Psoas muscle (tissue), 8 donors: ENCODE results near the gene DDX24. TPM values are rescaled to one million over a fixed set of nuclear protein-coding genes. Genes with fewer than 3 reads are reported as not detected.
A peak's percentile ranks its signal among the peaks of the same experiment; 100 is the strongest.

Experiments used
- ATAC-seq, 4 donors: fragments of 200-7000 bp; cut with Tn5 transposase; one replicate each; pipeline ENCODE4 v1.9.1; 2020; ENCODE audit warnings: moderate library complexity in 3 of 4, mild to moderate bottlenecking in 2 of 4
- DNase-seq, 2 donors: peaks; one replicate each; pipeline ENCODE4 v3.0.0-alpha.2; 2020
- H3K27ac ChIP-seq: fragments of 200-600 bp; one replicate; pipeline ENCODE4 v1.8.0; 2022
- H3K27me3 ChIP-seq, 3 donors: fragments of 200-600 bp in 1 of 3; one replicate each; pipeline versions ENCODE4 v1.6.1 to v1.8.0; 2013 to 2022; ENCODE audit warnings: low read length in 2 of 3, mild to moderate bottlenecking in 2 of 3, moderate library complexity in 1 of 3; ENCODE audit not compliant: insufficient read depth in 3 of 3
- H3K36me3 ChIP-seq, 2 donors: fragments of 200-600 bp in 1 of 2; one replicate each; pipeline versions ENCODE4 v1.6.1 to v1.8.0; 2013 to 2022; ENCODE audit warnings: low read depth in 1 of 2, mild to moderate bottlenecking in 1 of 2, moderate library complexity in 1 of 2; ENCODE audit not compliant: insufficient read depth in 1 of 2
- H3K4me1 ChIP-seq: fragments of 200-600 bp; one replicate; pipeline ENCODE4 v1.8.0; 2022
- H3K4me3 ChIP-seq: fragments of 200-600 bp; one replicate; pipeline ENCODE4 v1.8.0; 2022; ENCODE audit warnings: mild to moderate bottlenecking
- H3K9me3 ChIP-seq: fragments of 200-600 bp; one replicate; pipeline ENCODE4 v1.8.0; 2022
- CTCF ChIP-seq: fragments of 200-600 bp; IDR thresholded peaks from one replicate; pipeline ENCODE4 v1.8.0; 2022; ENCODE audit warnings: antibody characterized with exemption
- WGBS, 3 donors: extraction: QIAGEN DNeasy Blood & Tissue Kit; methylation state at CpG; one replicate each; pipeline versions ENCODE4 v1.1.6 to v1.1.7; 2013; 5-methylcytosine and 5-hydroxymethylcytosine counted together
- intact Hi-C, 2 donors: fragments of 100-400 bp; cut with DNase I; formaldehyde crosslinking; loops; one replicate each; pipeline versions ENCODE4 v1.11.0 to v1.14.2; 2022
- polyA plus RNA-seq, 3 donors: library from polyadenylated mRNA; stranded (reverse); fragments of 200-250 nt; gene quantifications; one replicate each; pipeline ENCODE4 v1.2.3, GENCODE V29; 2013
- total RNA-seq, 4 donors: library from RNA; stranded (reverse); fragmentation: NEBNext Ultra II Directional in 2 of 4; extraction: Animal tissue kit (Norgen Biotek cat#: 25700) in 2 of 4; gene quantifications; one replicate each; pipeline versions ENCODE4 v1.2.1 to v1.2.4, GENCODE V29; 2021 to 2023
- donor health status: healthy with polysubstance abuse.
- donor health status: DM: no; HTN: no; CAD: no; lungs with moderate emphysema.
- donor health status: Bipolar disorder and iron deficiency.
- donor health status: healthy.
- donor health status: DM: yes; HTN: yes; CAD: no.
- donor health status: DM: no; HTN: no; CAD: no.
- donor health status: DM: no; HTN: no; CAD: no.
- donor health status: DM: yes; HTN: yes; CAD: no.

The DDX24 gene
- total and polyA plus RNA-seq, 7 donors = 66.5 to 190 (median 145) TPM

GRCh38 chr14:94020267-94020666, 60.7 kb downstream of the DDX24 start:
- H3K4me3 ChIP-seq = no peak overlapping the region
- H3K36me3 ChIP-seq = no peaks in the 10 kb centered on the region
- no peak for TF ChIP-seq CTCF
- H3K9me3 ChIP-seq = no peaks in the 10 kb centered on the region
- 93 to 98% (median 95%) methylated on average over 4 of the region's 4 CpGs for WGBS, 3 donors
- H3K4me1 ChIP-seq = no peaks in the 10 kb centered on the region
- intact Hi-C loops = loop anchor here in 1 of 2 donors (10.0 kb wide), 1 partner anchor 365 kb away; no protein-coding TSS in a partner anchor
- DNase-seq = peak in 1 of 2 donors; percentile 37
- no peak overlapping the region for H3K27ac ChIP-seq
- no peaks in the 10 kb centered on the region for H3K27me3 ChIP-seq
- ATAC-seq = no peak

GRCh38 chr14:94019329-94019728, 61.7 kb downstream of the DDX24 start:
- DNase-seq (no peak), ATAC-seq (no peak)
- no peak for TF ChIP-seq CTCF
- no peak overlapping the region for H3K27ac ChIP-seq
- no peak overlapping the region for H3K4me3 ChIP-seq
- no peaks in the 10 kb centered on the region for H3K4me1 ChIP-seq
- H3K27me3 ChIP-seq = no peaks in the 10 kb centered on the region
- H3K36me3 ChIP-seq = no peaks in the 10 kb centered on the region
- intact Hi-C loops = no loop called here
- H3K9me3 ChIP-seq = no peaks in the 10 kb centered on the region
- 81 to 85% (median 84%) methylated on average over 6 of the region's 6 CpGs for WGBS, 3 donors

GRCh38 chr14:94018308-94018707, 62.7 kb downstream of the DDX24 start:
- no peak for DNase-seq
- Histone ChIP-seq H3K4me1 (no peaks in the 10 kb centered on the region), H3K9me3 (no peaks in the 10 kb centered on the region), H3K27ac (no peak overlapping the region), H3K36me3 (no peaks in the 10 kb centered on the region), H3K4me3 (no peak overlapping the region), H3K27me3 (no peaks in the 10 kb centered on the region)
- TF ChIP-seq CTCF = no peak
- intact Hi-C loops = no loop called here
- peak; percentile 59 to 80 (median 78) for ATAC-seq
- WGBS, 3 donors = 38 to 49% (median 43%) methylated on average over 8 of the region's 8 CpGs

GRCh38 chr14:94016446-94016976, 64.5 kb downstream of the DDX24 start:
- intact Hi-C loops = no loop called here
- Histone ChIP-seq H3K4me3 (no peak overlapping the region), H3K4me1 (no peaks in the 10 kb centered on the region), H3K36me3 (no peaks in the 10 kb centered on the region), H3K9me3 (no peaks in the 10 kb centered on the region), H3K27ac (no peak overlapping the region), H3K27me3 (no peaks in the 10 kb centered on the region)
- ATAC-seq = no peak
- DNase-seq = no peak
- WGBS, 3 donors = 63 to 70% (median 67%) methylated on average over 8 of the region's 8 CpGs
- no peak for TF ChIP-seq CTCF

- no peak overlapping the region for H3K27ac ChIP-seq
- WGBS, 3 donors = 70 to 71% (median 71%) methylated on average over 2 of the region's 2 CpGs
- no peak overlapping the region for H3K4me3 ChIP-seq
- no peaks in the 10 kb centered on the region for H3K9me3 ChIP-seq
- intact Hi-C loops = no loop called here
- DNase-seq = no peak
- no peaks in the 10 kb centered on the region for H3K36me3 ChIP-seq
- H3K4me1 ChIP-seq = no peaks in the 10 kb centered on the region
- H3K27me3 ChIP-seq = no peaks in the 10 kb centered on the region
- TF ChIP-seq CTCF = no peak
- ATAC-seq = no peak
Observed at GRCh38 chr14:94015223-94015622, 65.8 kb downstream of the DDX24 start.
